Stimulated activated CD4-positive, alpha-beta T cell treated with anti-CD3 and anti-CD28 coated beads, Interleukin-1b, Interleukin-23, amount 100 ng/mL, for 24 hours (primary cell): ENCODE results near the gene ZNF618.

Source experiments
- DNase-seq, 4 experiments: peaks; one replicate each; pipeline ENCODE4 v3.0.0-alpha.2; 2020; ENCODE audit warnings: low read depth in 4 of 4, low spot score in 1 of 4

ZNF618 gene

GRCh38 chr9:114092336-114092735, 216.2 kb downstream of the ZNF618 start:
- DNase-seq: no peak

- DNase-seq: no peak
These were observed 216.9 kb downstream of the ZNF618 start for GRCh38 chr9:114093031-114093471.

- no peak for DNase-seq
These were observed 217.8 kb downstream of the ZNF618 start for GRCh38 chr9:114093761-114094505.

- DNase-seq: no peak
These were observed 218.9 kb downstream of the ZNF618 start for GRCh38 chr9:114094971-114095370.

GRCh38 chr9:114096041-114096511, 220.0 kb downstream of the ZNF618 start:
- no peak for DNase-seq

- no peak for DNase-seq
These were observed 220.9 kb downstream of the ZNF618 start for GRCh38 chr9:114096866-114097612.

- DNase-seq: no peak
These were observed 221.5 kb downstream of the ZNF618 start for GRCh38 chr9:114097613-114098020.

- DNase-seq: peak in 2 of 4 experiments; percentile 10 to 12
These were observed 222.2 kb downstream of the ZNF618 start for GRCh38 chr9:114098021-114098935.

- no peak for DNase-seq
These were observed 223.0 kb downstream of the ZNF618 start, which contains the start of gene KIF12 for GRCh38 chr9:114098936-114099668. TSS of gene KIF12 (minus strand) at chr9:114099292. CDS start at chr9:114099276, 16 bp downstream.

GRCh38 chr9:114099669-114100270, 223.7 kb downstream of the ZNF618 start:
- no peak for DNase-seq

- DNase-seq: no peak
These were observed 224.4 kb downstream of the ZNF618 start for GRCh38 chr9:114100536-114100935.

GRCh38 chr9:114102484-114102883, 226.4 kb downstream of the ZNF618 start:
- no peak for DNase-seq

- DNase-seq: no peak
These were observed 229.1 kb downstream of the ZNF618 start for GRCh38 chr9:114105236-114105635.
